ENCODE results near the gene DOCK2.

Gene DOCK2

DNA sequence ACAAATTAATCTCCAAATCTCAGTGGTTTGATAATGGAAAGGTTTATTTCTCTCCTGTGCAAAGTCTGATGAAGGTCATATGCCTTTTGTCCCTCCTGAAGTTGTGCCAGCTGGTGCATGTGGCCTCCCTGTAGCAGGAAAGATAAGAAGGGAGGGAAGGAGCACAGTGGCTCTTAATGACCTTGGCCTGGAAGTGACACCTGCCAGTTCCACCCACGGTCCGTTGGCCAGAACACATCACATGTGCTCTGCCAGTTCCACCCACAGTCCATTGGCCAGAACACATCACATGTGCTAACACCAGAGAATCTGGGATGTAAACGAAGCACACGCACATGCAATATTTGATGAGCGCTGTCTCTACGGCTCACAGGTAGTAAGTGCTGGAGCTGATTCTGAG is 130.9 kb downstream of the DOCK2 start:
- DNase-seq (ENCODE audit: low spot score) = no peak
- no peak for TF ChIP-seq CTCF (IDR thresholded peaks at IDR 0.05; ENCODE audit: extremely low read depth, missing control alignments)

GRCh38 chr5:169768416-169768815 is 131.3 kb downstream of the DOCK2 start:
- no peak for TF ChIP-seq CTCF (IDR thresholded peaks at IDR 0.05; ENCODE audit: extremely low read depth, missing control alignments)

DNA sequence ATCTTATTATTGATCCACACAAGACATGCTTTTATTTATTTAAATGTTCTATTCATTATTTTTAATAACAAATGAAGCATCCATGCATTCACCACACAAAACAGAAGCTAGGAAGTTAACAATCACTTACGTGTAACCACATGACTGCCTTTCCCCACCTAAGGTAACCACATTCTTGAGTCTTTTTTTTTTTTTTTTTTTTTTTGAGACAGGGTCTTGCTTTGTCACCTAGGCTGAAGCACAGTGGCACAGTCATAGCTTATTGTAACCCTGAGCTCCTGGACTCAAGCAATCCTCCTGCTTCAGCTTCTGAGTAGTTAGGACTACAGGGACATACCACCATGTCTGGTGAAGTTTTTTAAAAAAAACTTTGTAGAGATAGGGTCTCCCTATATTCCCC is 133.0 kb downstream of the DOCK2 start:
- no peak for DNase-seq (ENCODE audit: low spot score)
- TF ChIP-seq CTCF (IDR thresholded peaks at IDR 0.05; ENCODE audit: extremely low read depth, missing control alignments) = no peak

More at GRCh38 chr5:169768416-169768815, 131.3 kb downstream of the DOCK2 start:
- DNase-seq (ENCODE audit: low spot score) = no peak

DNA sequence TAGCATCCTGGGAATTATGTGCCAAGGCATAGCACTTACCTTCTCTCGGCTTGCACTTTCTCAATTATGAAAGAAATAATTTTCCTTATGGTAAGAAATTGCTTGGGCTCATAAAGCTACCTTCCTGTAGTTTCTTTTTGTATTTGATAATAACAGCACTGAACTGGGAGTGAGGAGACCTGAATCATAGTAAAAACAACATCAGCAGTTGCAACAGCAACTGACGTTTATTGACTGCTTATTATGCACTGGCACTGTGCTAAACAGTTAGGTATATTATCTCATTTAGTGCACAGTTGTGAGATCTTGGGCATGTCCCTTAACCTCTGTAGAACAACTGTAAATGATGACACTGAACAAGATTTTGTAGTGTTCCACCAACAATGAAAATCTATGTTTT is 135.2 kb downstream of the DOCK2 start:
- no peak for TF ChIP-seq CTCF (IDR thresholded peaks at IDR 0.05; ENCODE audit: extremely low read depth, missing control alignments)
- DNase-seq (ENCODE audit: low spot score) = no peak

GRCh38 chr5:169772688-169773087 is 135.6 kb downstream of the DOCK2 start:
- no peak for DNase-seq (ENCODE audit: low spot score)
- TF ChIP-seq CTCF (IDR thresholded peaks at IDR 0.05; ENCODE audit: extremely low read depth, missing control alignments) = no peak

DNA sequence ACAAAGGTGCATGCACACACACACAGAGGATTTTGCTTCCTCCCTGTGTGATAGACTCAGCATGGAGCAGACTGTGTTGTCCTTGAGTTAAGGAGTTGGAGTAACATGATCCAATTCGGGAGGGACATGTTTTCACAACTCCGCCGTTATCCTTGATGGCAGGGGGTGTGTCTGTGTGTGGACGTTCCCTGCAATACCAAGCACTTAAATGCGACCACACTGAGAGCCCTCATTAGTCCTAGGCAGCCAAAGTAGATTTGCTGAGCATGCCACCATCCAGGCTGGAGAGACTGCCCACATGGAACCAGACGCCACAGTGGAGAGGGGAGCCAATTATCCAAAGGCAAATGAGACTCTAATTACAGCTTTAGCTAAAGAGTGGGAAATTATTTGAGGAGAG is 140.1 kb downstream of the DOCK2 start:
- DNase-seq (ENCODE audit: low spot score) = no peak
- TF ChIP-seq CTCF (IDR thresholded peaks at IDR 0.05; ENCODE audit: extremely low read depth, missing control alignments) = no peak

DNA sequence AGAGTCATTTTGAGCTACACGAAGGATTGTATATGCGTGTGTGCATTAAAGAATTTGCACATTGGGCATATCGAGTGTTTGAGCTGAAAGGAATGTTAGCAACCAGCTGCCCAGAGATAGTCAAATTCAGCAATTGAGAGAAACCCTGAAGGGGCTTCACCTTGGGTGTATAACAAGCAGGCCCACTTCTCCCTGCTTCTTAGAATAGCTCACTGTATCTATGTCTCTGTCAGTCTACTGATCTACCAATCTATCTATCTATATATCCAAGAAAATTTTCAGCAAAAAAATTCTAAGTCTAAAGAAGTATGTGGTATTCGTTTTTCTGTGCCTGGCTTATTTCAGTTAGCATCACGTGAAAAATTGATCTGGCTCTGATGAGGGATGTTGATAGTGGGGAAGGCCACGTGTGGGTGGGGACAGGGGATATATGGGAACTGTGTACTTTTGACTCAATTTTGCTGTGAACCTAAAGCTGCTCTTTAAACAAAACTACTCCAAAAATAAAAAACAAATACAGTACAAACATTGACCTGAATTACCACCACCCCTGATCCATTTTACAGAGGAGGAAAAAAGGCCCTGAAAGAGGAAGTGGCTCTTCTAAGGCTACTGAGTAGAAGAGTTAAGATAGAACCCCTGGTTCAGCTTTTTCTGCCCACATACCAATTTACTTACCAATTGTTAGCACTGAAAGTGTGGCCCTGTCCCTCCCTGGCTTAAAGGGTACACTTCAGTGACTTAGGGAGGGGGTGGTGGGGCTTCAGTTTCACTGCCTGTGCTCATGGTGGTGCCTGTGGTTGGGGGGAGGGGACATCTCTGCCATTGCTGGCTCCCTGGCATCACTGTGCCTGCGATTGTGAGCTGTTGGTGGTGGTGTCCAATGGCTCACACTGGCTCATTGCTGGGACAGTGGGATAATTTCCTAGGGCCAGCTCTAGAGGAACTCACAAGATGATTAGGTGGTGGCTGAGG is 141.8 kb downstream of the DOCK2 start:
- TF ChIP-seq CTCF (IDR thresholded peaks at IDR 0.05; ENCODE audit: extremely low read depth, missing control alignments) = no peak
- DNase-seq (ENCODE audit: low spot score) = peak; percentile 54
